Measurements from ENCODE around the gene WDFY4.

DNA sequence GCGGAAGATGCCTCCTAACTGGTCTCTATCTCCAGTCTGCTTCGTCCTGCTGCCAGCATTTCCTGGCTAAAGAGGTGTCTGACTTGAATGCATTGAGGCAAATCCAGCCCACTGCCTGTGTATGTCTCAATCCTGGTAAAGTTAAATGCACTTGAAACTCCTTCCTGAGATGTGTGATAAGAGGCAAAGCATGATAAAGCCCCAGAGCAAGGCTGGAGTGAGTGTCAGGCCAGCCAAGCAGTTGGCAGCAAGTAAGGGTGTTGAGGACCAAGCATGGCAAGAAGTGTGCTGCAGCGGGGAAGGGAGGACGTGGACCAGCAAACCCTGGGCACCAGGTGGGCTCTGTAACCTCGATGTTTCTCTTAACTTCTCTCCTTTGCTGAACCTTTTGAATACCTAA is 225.9 kb downstream of the WDFY4 start:
- TF ChIP-seq, protein P1, sequence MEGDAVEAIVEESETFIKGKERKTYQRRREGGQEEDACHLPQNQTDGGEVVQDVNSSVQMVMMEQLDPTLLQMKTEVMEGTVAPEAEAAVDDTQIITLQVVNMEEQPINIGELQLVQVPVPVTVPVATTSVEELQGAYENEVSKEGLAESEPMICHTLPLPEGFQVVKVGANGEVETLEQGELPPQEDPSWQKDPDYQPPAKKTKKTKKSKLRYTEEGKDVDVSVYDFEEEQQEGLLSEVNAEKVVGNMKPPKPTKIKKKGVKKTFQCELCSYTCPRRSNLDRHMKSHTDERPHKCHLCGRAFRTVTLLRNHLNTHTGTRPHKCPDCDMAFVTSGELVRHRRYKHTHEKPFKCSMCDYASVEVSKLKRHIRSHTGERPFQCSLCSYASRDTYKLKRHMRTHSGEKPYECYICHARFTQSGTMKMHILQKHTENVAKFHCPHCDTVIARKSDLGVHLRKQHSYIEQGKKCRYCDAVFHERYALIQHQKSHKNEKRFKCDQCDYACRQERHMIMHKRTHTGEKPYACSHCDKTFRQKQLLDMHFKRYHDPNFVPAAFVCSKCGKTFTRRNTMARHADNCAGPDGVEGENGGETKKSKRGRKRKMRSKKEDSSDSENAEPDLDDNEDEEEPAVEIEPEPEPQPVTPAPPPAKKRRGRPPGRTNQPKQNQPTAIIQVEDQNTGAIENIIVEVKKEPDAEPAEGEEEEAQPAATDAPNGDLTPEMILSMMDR (IDR thresholded peaks at IDR 0.05; ENCODE audit: insufficient read depth, low read length, poor library complexity, severe bottlenecking) = no peak
- no peak for TF ChIP-seq EZH2phosphoT487 (conservative IDR thresholded peaks at IDR 0.05; ENCODE audit: low read length)
